HCT116 (cell line): ENCODE data around the gene USP31. TPM values are rescaled to one million over a fixed set of nuclear protein-coding genes. Genes with fewer than 3 reads are reported as not detected.

ENCODE experiments used
- ATAC-seq: fragments of 200-7000 bp; cut with Tn5 transposase; 2 replicates; pipeline ENCODE4 v1.9.1; 2020; ENCODE audit warnings: mild to moderate bottlenecking, moderate library complexity
- BruUV-seq: library from RNA; stranded (reverse); fragments of 400-500 nt; replicated peaks from 2 replicates; lab custom pipeline; 2021; lab: Mats Ljungman, UMichigan
- CTCF ChIA-PET: fragments of 300-600 bp; sonication (Branson Sonifier 250); formaldehyde crosslinking; loops from one replicate; lab custom pipeline; 2021; ENCODE audit warnings: antibody characterized with exemption; lab: Charles Lee
- POLR2A ChIA-PET: fragments of 300-600, 350-600 bp; sonication (Branson Sonifier 250); formaldehyde crosslinking; loops from one replicate; lab custom pipeline; 2021; ENCODE audit warnings: antibody characterized with exemption; lab: Charles Lee
- RAD21 ChIA-PET, 2 experiments: fragments of 300-600 bp; sonication (Branson Sonifier 250); formaldehyde crosslinking; loops; one replicate each; lab custom pipeline; 2023; ENCODE audit warnings: low total read pairs in 2 of 2; ENCODE audit not compliant: uncharacterized antibody in 2 of 2, unreplicated experiment in 2 of 2, low non-redundant PET in 1 of 2; lab: Charles Lee
- DNase-seq: peaks from one replicate; pipeline ENCODE4 v3.0.0-alpha.2; 2010; ENCODE audit warnings: low read depth, low spot score
- H2AFZ ChIP-seq: fragments of 200-600 bp; shearing (Covaris generic), sonication (generic); 2 replicates; pipeline ENCODE4 v1.6.1; 2017; ENCODE audit warnings: low read depth, mixed run types, mixed read lengths, antibody characterized with exemption, low read length; ENCODE audit not compliant: poor library complexity, severe bottlenecking
- H3K27ac ChIP-seq: 2 replicates; pipeline ENCODE4 v1.5.1; 2012; ENCODE audit warnings: low read depth, low read length
- H3K27me3 ChIP-seq: fragments of 200-600 bp; sonication (generic); 2 replicates; pipeline ENCODE4 v1.6.1; 2016; ENCODE audit warnings: mixed run types, low read length, mixed read lengths; ENCODE audit not compliant: insufficient read depth
- H3K36me3 ChIP-seq, 2 experiments: fragments of 200-500 bp in 1 of 2; fragments of 200-600 bp in 1 of 2; sonication (Bioruptor generic) in 1 of 2; sonication (generic) in 1 of 2; 2 replicates each; pipeline versions ENCODE4 v1.5.1 to v1.6.1; 2014 to 2016; ENCODE audit warnings: low read length in 2 of 2, inconsistent platforms in 1 of 2, mixed read lengths in 1 of 2, mixed run types in 1 of 2; ENCODE audit not compliant: insufficient read depth in 2 of 2, control insufficient read depth in 1 of 2
- H3K4me1 ChIP-seq, 2 experiments: fragments of 200-600 bp in 1 of 2; sonication (generic) in 1 of 2; 2 replicates each; pipeline versions ENCODE4 v1.5.1 to v1.6.1; 2012 to 2017; ENCODE audit warnings: low read length in 2 of 2, inconsistent platforms in 1 of 2, mild to moderate bottlenecking in 1 of 2, mixed read lengths in 1 of 2, mixed run types in 1 of 2, moderate library complexity in 1 of 2; ENCODE audit not compliant: insufficient read depth in 2 of 2, control insufficient read depth in 1 of 2
- H3K4me2 ChIP-seq: fragments of 200-600 bp; sonication (generic); 2 replicates; pipeline ENCODE4 v1.6.1; 2017; ENCODE audit warnings: mixed run types, low read length, mixed read lengths
- H3K4me3 ChIP-seq, 2 experiments: fragments of 200-600 bp in 1 of 2; sonication (generic) in 1 of 2; replicated peaks in 1 of 2; 2 replicates each; pipeline ENCODE4 v1.5.1; 2011 to 2016; ENCODE audit warnings: low read length in 2 of 2, control low read depth in 1 of 2, low read depth in 1 of 2, mild to moderate bottlenecking in 1 of 2, mixed read lengths in 1 of 2, mixed run types in 1 of 2
- H3K79me2 ChIP-seq: fragments of 200-600 bp; sonication (generic); 2 replicates; pipeline ENCODE4 v1.6.1; 2017; ENCODE audit warnings: mild to moderate bottlenecking, mixed run types, low read length, moderate library complexity, mixed read lengths; ENCODE audit not compliant: insufficient read depth
- H3K9ac ChIP-seq: fragments of 200-600 bp; sonication (generic); 2 replicates; pipeline ENCODE4 v1.6.1; 2016; ENCODE audit warnings: low read length, mixed read lengths
- H3K9me2 ChIP-seq: fragments of 200-600 bp; sonication (generic), shearing (Covaris generic); 2 replicates; pipeline ENCODE4 v1.6.1; 2017; ENCODE audit warnings: mixed run types, mild to moderate bottlenecking, moderate library complexity; ENCODE audit not compliant: insufficient read depth
- H3K9me3 ChIP-seq, 2 experiments: fragments of 200-500 bp in 1 of 2; fragments of 200-600 bp in 1 of 2; sonication (Bioruptor generic) in 1 of 2; sonication (generic) in 1 of 2; 2 replicates each; pipeline ENCODE4 v1.6.1; 2014 to 2017; ENCODE audit warnings: low read length in 2 of 2, mixed read lengths in 2 of 2, inconsistent platforms in 1 of 2, low read depth in 1 of 2, mild to moderate bottlenecking in 1 of 2, mixed run types in 1 of 2, moderate library complexity in 1 of 2; ENCODE audit not compliant: control insufficient read depth in 1 of 2, insufficient read depth in 1 of 2
- H4K20me1 ChIP-seq: fragments of 200-600 bp; sonication (generic), shearing (Covaris generic); 2 replicates; pipeline ENCODE4 v1.6.1; 2017; ENCODE audit warnings: mixed run types, mild to moderate bottlenecking, moderate library complexity; ENCODE audit not compliant: insufficient read depth
- CEBPB ChIP-seq: IDR thresholded peaks from 2 replicates; pipeline ENCODE4 v1.6.1; 2012; ENCODE audit warnings: low read depth
- CTCF ChIP-seq, 3 experiments: fragments of 200-600 bp in 1 of 3; sonication (generic) in 1 of 3; IDR thresholded peaks in 2 of 3; conservative IDR thresholded peaks in 1 of 3; 2 replicates each; pipeline ENCODE4 v1.5.1; 2012 to 2017; ENCODE audit warnings: low read depth in 2 of 3, low read length in 2 of 3, antibody characterized with exemption in 1 of 3, borderline replicate concordance in 1 of 3, control low read depth in 1 of 3, mild to moderate bottlenecking in 1 of 3, mixed read lengths in 1 of 3, mixed run types in 1 of 3, moderate library complexity in 1 of 3; ENCODE audit not compliant: insufficient read depth in 1 of 3
- EGR1 ChIP-seq: IDR thresholded peaks from 2 replicates; pipeline ENCODE4 v1.6.1; 2012; ENCODE audit warnings: low read depth
- FOSL1 ChIP-seq: IDR thresholded peaks from 2 replicates; pipeline ENCODE4 v1.6.1; 2012; ENCODE audit warnings: low read depth
- MAX ChIP-seq: IDR thresholded peaks from 2 replicates; pipeline ENCODE4 v1.6.1; 2012
- POLR2A ChIP-seq: IDR thresholded peaks from 2 replicates; pipeline ENCODE4 v1.7.0; 2011; ENCODE audit warnings: borderline replicate concordance; ENCODE audit not compliant: insufficient read depth, insufficient read length; ENCODE audit errors: extremely low read depth
- POLR2AphosphoS5 ChIP-seq: IDR thresholded peaks from 2 replicates; pipeline ENCODE4 v1.6.1; 2011; ENCODE audit warnings: mild to moderate bottlenecking, low read depth, low read length, moderate library complexity
- SP1 ChIP-seq: IDR thresholded peaks from 2 replicates; pipeline ENCODE4 v1.6.1; 2012; ENCODE audit warnings: low read depth
- YY1 ChIP-seq: IDR thresholded peaks from 2 replicates; pipeline ENCODE4 v1.6.1; 2011; ENCODE audit warnings: low read length, low read depth, moderate library complexity, mild to moderate bottlenecking; ENCODE audit not compliant: insufficient replicate concordance; ENCODE audit errors: extremely low read depth
- intact Hi-C: fragments of 100-400 bp; cut with micrococcal nuclease; formaldehyde crosslinking; loops from 2 replicates; pipeline ENCODE4 v1.10.0; 2022
- total RNA-seq: library from RNA; stranded (reverse); gene quantifications from one replicate; pipeline ENCODE4 v1.2.1, GENCODE V29; 2021; ENCODE audit not compliant: unreplicated experiment

USP31 gene
- total RNA-seq, 1 experiment from 2014 or later = 12.2 TPM

- Histone ChIP-seq H3K4me2 (no peak overlapping the region), H4K20me1 (no peaks in the 10 kb centered on the region), H3K36me3 (no peaks in the 10 kb centered on the region), H3K9me3 (no peaks in the 10 kb centered on the region), H3K79me2 (peaks cover 82% of the 10 kb centered on the region), H3K9ac (no peak overlapping the region), H3K4me1 (peaks cover 0 to 17% of the 10 kb centered on the region in 2 experiments; a peak in 2 of 4 replicates), H3K9me2 (no peaks in the 10 kb centered on the region), H3K4me3 (no peak overlapping the region), H3K27ac (no peak overlapping the region), H2AFZ (no peak overlapping the region), H3K27me3 (no peaks in the 10 kb centered on the region)
- ChIA-PET RAD21 (no interaction called here), POLR2A (no interaction called here), CTCF (no interaction called here)
- no peak for DNase-seq
- intact Hi-C loops = no loop called here
- no TSS peak for BruUV-seq
- TF ChIP-seq POLR2AphosphoS5 = no peak
- no peak for TF ChIP-seq MAX
- no peak for TF ChIP-seq CTCF (IDR thresholded peaks at IDR 0.05 in 2 of 3, conservative IDR thresholded peaks at IDR 0.05 in 1 of 3; ENCODE audit: borderline replicate concordance in 1 of 3, insufficient read depth in 1 of 3, low read depth in 2 of 3, low read length in 2 of 3)
- no peak for TF ChIP-seq YY1
- TF ChIP-seq CEBPB = no peak
- no peak for TF ChIP-seq FOSL1
- TF ChIP-seq POLR2A = no peak
- TF ChIP-seq SP1 = no peak
- TF ChIP-seq EGR1 = no peak
- ATAC-seq = no peak
These were observed 28.2 kb downstream of the USP31 start for GRCh38 chr16:23121024-23121423.
